Progenitor cell of endocrine pancreas (in vitro differentiated cells): ENCODE data around the gene PAF1. TPM values are rescaled to one million over a fixed set of nuclear protein-coding genes. Genes with fewer than 3 reads are reported as not detected.
A peak's percentile ranks its signal among the peaks of the same experiment; 100 is the strongest.

Source experiments
- DNase-seq: peaks from one replicate; pipeline ENCODE4 v3.0.0; 2021; ENCODE audit warnings: low spot score; ENCODE audit not compliant: unreplicated experiment
- H3K27ac Mint-ChIP-seq: 2 replicates; pipeline ENCODE4 v1.8.0; 2021; ENCODE audit warnings: mild to moderate bottlenecking, moderate library complexity, mixed read lengths
- H3K27me3 Mint-ChIP-seq: 2 replicates; pipeline ENCODE4 v1.8.0; 2021; ENCODE audit warnings: mixed read lengths
- H3K36me3 Mint-ChIP-seq: 2 replicates; pipeline ENCODE4 v1.8.0; 2022; ENCODE audit warnings: mixed read lengths; ENCODE audit not compliant: insufficient read depth
- H3K4me1 Mint-ChIP-seq: 2 replicates; pipeline ENCODE4 v1.8.0; 2021; ENCODE audit warnings: low read depth, mixed read lengths
- H3K4me3 Mint-ChIP-seq: 2 replicates; pipeline ENCODE4 v1.8.0; 2021; ENCODE audit warnings: low read depth, mild to moderate bottlenecking, moderate library complexity, mixed read lengths
- H3K9me3 Mint-ChIP-seq: 2 replicates; pipeline ENCODE4 v1.8.0; 2021; ENCODE audit warnings: low read depth, mixed read lengths
- CTCF ChIP-seq: fragments of 200-600 bp; sonication (generic); IDR thresholded peaks from one replicate; pipeline ENCODE4 v1.5.0; 2021; ENCODE audit warnings: antibody characterized with exemption, mild to moderate bottlenecking; ENCODE audit not compliant: unreplicated experiment
- long read RNA-seq: library from polyadenylated mRNA; unstranded; transcript quantifications from one replicate; pipeline ENCODE4 v2.0.0, GENCODE V29; 2020
- total RNA-seq: library from RNA; stranded (reverse); gene quantifications from 2 replicates; pipeline ENCODE4 v1.2.1, GENCODE V29; 2021

PAF1 gene
- total RNA-seq = 49.4 and 49.5 TPM in 2 replicates
- long read RNA-seq, transcript PAF1-201 (14 exons, 2,066 nt) = major isoform, 79 of 89 reads
- long read RNA-seq, partial matches to known transcripts = 4 of 89 reads
- long read RNA-seq, other reads (novel, unspliced or antisense) = 6 of 89 reads

DNA sequence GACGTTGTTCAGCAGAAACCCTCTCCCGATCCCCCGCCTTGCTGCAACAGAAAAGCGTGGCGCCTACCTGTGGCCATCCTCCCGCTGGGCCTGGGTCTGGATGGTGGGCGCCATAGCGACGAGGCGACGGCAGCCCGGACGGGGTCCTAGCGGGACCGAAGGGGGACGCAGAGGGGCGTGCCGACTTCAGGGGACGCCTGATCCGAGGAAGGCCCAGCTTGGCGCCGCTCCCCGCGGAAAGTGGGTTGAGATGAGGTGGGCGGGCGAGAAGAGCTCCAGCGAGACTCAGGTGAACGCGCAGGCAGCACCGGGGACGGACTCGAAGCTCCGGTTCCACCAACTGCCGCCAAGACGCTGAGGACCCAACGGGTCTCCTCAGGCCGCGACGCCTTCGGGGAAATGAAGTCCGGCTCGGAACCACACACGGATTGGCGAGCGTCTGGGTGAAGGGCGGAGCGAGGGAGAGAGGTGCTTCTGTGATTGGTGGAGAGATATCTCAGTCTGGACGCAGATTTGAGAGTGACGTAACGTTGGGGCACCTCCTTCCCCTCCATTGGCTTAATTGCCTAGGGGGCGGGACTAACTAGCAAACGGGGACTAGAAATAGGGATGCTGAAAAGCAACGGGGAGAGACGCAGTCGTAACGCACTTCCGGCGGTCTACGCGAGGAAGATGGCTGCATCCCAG, at the start of gene PAF1, which contains the start of gene MED29:
Gene PAF1 (minus strand): TSS at position 356 of the 687 bp plus-strand sequence. CDS start 242 bp downstream, at position 114.
Gene MED29 (plus strand): TSS at position 628 of the 687 bp plus-strand sequence. CDS start 45 bp downstream, at position 673.
- H3K27ac Mint-ChIP-seq = peak within 1 kb of the TSS; percentile 99
- no peak for TF ChIP-seq CTCF
- H3K27me3 Mint-ChIP-seq = no peaks in the 10 kb centered on the region
- no peaks in the 10 kb centered on the region for H3K9me3 Mint-ChIP-seq
- peak; percentile 90 for DNase-seq
- peaks cover 18% of the 10 kb centered on the region for H3K4me1 Mint-ChIP-seq
- peak within 1 kb of the TSS; percentile 97 for H3K4me3 Mint-ChIP-seq
- peaks cover 19% of the 10 kb centered on the region for H3K36me3 Mint-ChIP-seq

- H3K27me3 Mint-ChIP-seq = no peaks in the 10 kb centered on the region
- no peak for TF ChIP-seq CTCF
- no peak overlapping the region for H3K4me3 Mint-ChIP-seq
- no peak overlapping the region for H3K27ac Mint-ChIP-seq
- H3K36me3 Mint-ChIP-seq = peaks cover 7% of the 10 kb centered on the region
- H3K4me1 Mint-ChIP-seq = peaks cover 17% of the 10 kb centered on the region
- DNase-seq = no peak
- no peaks in the 10 kb centered on the region for H3K9me3 Mint-ChIP-seq
Observed at GRCh38 chr19:39438270-39438934, 47.5 kb upstream of the PAF1 start.

DNA sequence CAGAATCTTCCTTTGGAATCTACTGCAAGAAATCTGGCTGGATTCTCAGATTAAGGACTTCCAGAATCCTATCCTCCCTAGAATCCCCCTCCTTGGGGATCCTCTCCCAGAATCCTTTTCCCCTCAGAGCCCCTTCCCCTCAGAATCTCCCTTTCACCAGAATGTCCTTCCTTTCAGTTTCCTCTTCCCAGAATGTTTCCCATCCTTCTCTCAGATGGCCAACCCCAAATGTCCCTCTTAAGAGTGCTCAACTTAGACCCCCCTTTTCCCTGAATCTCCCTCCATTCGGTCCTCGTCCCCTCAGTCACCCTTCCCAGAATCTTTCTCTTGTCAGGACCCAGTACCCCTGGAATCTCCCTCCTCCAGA, 45.4 kb upstream of the PAF1 start:
- no peaks in the 10 kb centered on the region for H3K9me3 Mint-ChIP-seq
- H3K27ac Mint-ChIP-seq = peak overlapping the region; percentile 98
- TF ChIP-seq CTCF = no peak
- peaks cover 17% of the 10 kb centered on the region for H3K4me1 Mint-ChIP-seq
- no peaks in the 10 kb centered on the region for H3K27me3 Mint-ChIP-seq
- H3K4me3 Mint-ChIP-seq = peak overlapping the region; percentile 92
- H3K36me3 Mint-ChIP-seq = peaks cover 12% of the 10 kb centered on the region
- DNase-seq = no peak

GRCh38 chr19:39435499-39436349, 44.8 kb upstream of the PAF1 start, which contains the start of gene RPS16:
TSS of gene RPS16 (minus strand) at chr19:39435949. CDS start at chr19:39435895, 54 bp downstream.
- peaks cover 12% of the 10 kb centered on the region for H3K36me3 Mint-ChIP-seq
- peak; percentile 96 for DNase-seq

More at GRCh38 chr19:39435499-39436349, 44.8 kb upstream of the PAF1 start, which contains the start of gene RPS16:
- no peak for TF ChIP-seq CTCF
- Mint-ChIP-seq H3K4me1 (peaks cover 17% of the 10 kb centered on the region), H3K27me3 (no peaks in the 10 kb centered on the region), H3K4me3 (peak within 1 kb of the TSS; percentile 92), H3K9me3 (no peaks in the 10 kb centered on the region), H3K27ac (peak within 1 kb of the TSS; percentile 98)
